ENCODE results near the gene MPP1.

DNA sequence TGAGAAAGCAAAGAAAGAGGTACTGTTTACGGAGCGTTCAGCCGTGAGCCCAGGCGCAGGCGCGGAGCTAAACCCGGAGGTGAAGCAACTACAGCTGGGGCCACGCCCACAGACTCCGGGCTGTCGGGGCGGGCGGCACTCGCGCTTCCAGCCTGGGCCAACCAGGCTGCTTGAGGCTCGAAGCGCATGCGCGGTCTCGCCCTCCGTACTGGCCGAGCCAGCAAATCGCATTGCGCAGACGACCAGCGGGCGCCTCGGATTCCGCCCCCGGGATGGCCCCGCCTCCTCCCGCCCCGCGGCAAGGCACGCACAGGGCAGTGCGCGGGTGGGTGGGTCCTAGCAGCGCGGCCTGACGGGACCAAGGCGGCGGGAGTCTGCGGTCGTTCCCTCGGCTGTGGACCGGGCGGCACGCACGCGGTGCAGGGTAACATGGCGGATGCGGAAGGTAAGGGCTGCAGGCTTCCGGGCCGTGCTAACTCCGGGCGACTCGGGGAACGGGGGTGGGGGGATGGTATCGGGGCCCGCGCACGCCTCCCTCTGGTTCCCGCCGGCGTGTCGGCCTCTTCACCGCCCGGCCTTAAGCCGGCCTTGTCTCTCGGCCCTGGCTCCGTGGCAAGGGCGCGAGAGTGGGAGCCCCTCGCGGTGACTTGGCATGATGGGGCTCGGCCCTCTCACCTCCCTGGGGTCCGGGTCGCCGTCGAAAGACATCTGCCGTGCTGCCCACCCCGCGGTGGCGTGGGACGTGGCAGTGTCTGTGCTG lies 42.6 kb downstream of the MPP1 start, which contains the start of gene DKC1:
- TF ChIP-seq, protein P1, sequence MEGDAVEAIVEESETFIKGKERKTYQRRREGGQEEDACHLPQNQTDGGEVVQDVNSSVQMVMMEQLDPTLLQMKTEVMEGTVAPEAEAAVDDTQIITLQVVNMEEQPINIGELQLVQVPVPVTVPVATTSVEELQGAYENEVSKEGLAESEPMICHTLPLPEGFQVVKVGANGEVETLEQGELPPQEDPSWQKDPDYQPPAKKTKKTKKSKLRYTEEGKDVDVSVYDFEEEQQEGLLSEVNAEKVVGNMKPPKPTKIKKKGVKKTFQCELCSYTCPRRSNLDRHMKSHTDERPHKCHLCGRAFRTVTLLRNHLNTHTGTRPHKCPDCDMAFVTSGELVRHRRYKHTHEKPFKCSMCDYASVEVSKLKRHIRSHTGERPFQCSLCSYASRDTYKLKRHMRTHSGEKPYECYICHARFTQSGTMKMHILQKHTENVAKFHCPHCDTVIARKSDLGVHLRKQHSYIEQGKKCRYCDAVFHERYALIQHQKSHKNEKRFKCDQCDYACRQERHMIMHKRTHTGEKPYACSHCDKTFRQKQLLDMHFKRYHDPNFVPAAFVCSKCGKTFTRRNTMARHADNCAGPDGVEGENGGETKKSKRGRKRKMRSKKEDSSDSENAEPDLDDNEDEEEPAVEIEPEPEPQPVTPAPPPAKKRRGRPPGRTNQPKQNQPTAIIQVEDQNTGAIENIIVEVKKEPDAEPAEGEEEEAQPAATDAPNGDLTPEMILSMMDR (IDR thresholded peaks at IDR 0.05 in 2 of 3, conservative IDR thresholded peaks at IDR 0.05 in 1 of 3; ENCODE audit: insufficient read depth in 2 of 3, low read depth in 1 of 3, low read length in 3 of 3), result no peak
- TF ChIP-seq ZNF212 (CRISPR knock-in tag; IDR thresholded peaks at IDR 0.05) (no peak), ZNF696 (CRISPR knock-in tag; conservative IDR thresholded peaks at IDR 0.05) (no peak), RAD51 (IDR thresholded peaks at IDR 0.05; ENCODE audit: borderline replicate concordance, low read depth) (no peak)
- TF ChIP-seq, protein P2, sequence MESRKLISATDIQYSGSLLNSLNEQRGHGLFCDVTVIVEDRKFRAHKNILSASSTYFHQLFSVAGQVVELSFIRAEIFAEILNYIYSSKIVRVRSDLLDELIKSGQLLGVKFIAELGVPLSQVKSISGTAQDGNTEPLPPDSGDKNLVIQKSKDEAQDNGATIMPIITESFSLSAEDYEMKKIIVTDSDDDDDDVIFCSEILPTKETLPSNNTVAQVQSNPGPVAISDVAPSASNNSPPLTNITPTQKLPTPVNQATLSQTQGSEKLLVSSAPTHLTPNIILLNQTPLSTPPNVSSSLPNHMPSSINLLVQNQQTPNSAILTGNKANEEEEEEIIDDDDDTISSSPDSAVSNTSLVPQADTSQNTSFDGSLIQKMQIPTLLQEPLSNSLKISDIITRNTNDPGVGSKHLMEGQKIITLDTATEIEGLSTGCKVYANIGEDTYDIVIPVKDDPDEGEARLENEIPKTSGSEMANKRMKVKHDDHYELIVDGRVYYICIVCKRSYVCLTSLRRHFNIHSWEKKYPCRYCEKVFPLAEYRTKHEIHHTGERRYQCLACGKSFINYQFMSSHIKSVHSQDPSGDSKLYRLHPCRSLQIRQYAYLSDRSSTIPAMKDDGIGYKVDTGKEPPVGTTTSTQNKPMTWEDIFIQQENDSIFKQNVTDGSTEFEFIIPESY (CRISPR knock-in tag; IDR thresholded peaks at IDR 0.05), result no peak
- TF ChIP-seq, protein P3, sequence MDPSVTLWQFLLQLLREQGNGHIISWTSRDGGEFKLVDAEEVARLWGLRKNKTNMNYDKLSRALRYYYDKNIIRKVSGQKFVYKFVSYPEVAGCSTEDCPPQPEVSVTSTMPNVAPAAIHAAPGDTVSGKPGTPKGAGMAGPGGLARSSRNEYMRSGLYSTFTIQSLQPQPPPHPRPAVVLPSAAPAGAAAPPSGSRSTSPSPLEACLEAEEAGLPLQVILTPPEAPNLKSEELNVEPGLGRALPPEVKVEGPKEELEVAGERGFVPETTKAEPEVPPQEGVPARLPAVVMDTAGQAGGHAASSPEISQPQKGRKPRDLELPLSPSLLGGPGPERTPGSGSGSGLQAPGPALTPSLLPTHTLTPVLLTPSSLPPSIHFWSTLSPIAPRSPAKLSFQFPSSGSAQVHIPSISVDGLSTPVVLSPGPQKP (CRISPR knock-in tag; IDR thresholded peaks at IDR 0.05), result no peak
